IgD-negative memory B cell (primary cell): ENCODE measurements around the gene TDRD9. TPM values are rescaled to one million over a fixed set of nuclear protein-coding genes. Genes with fewer than 3 reads are reported as not detected.

Experiments used
- H3K27ac Mint-ChIP-seq, 3 donors: one replicate each; pipeline ENCODE4 v1.8.0; 2020 to 2022; ENCODE audit warnings: mild to moderate bottlenecking in 3 of 3, mixed read lengths in 3 of 3, moderate library complexity in 1 of 3
- H3K27me3 Mint-ChIP-seq: one replicate; pipeline ENCODE4 v1.8.0; 2021; ENCODE audit warnings: mixed read lengths
- H3K36me3 Mint-ChIP-seq: one replicate; pipeline ENCODE4 v1.8.0; 2020; ENCODE audit warnings: mild to moderate bottlenecking, mixed read lengths
- H3K4me1 Mint-ChIP-seq, 3 donors: one replicate each; pipeline ENCODE4 v1.8.0; 2020 to 2022; ENCODE audit warnings: mixed read lengths in 3 of 3, mild to moderate bottlenecking in 1 of 3
- H3K4me3 Mint-ChIP-seq, 4 donors: one replicate each; pipeline ENCODE4 v1.8.0; 2020 to 2022; ENCODE audit warnings: mild to moderate bottlenecking in 4 of 4, mixed read lengths in 4 of 4, moderate library complexity in 3 of 4
- H3K9me3 Mint-ChIP-seq, 3 donors: one replicate each; pipeline ENCODE4 v1.8.0; 2020 to 2021; ENCODE audit warnings: mixed read lengths in 3 of 3, mild to moderate bottlenecking in 1 of 3
- polyA plus RNA-seq: library from polyadenylated mRNA; unstranded; fragments of 300-500 nt; fragmentation: Illumina TruSeq; gene quantifications from one replicate; pipeline ENCODE4 v1.2.3, GENCODE V29; 2021

The TDRD9 gene
- polyA plus RNA-seq, 1 donor from 2014 or later, result 2.0 TPM

- no peak overlapping the region for H3K27ac Mint-ChIP-seq
- H3K9me3 Mint-ChIP-seq, result no peaks in the 10 kb centered on the region
- H3K27me3 Mint-ChIP-seq, result peaks cover 15% of the 10 kb centered on the region
- no peaks in the 10 kb centered on the region for H3K36me3 Mint-ChIP-seq
- no peaks in the 10 kb centered on the region for H3K4me1 Mint-ChIP-seq
- no peak overlapping the region for H3K4me3 Mint-ChIP-seq
These were observed 108.0 kb downstream of the TDRD9 start for GRCh38 chr14:104036212-104036611.

GRCh38 chr14:104037074-104037473, 108.8 kb downstream of the TDRD9 start:
- Mint-ChIP-seq H3K36me3 (no peaks in the 10 kb centered on the region), H3K9me3 (no peaks in the 10 kb centered on the region), H3K4me1 (no peaks in the 10 kb centered on the region), H3K4me3 (no peak overlapping the region), H3K27me3 (peaks cover 18% of the 10 kb centered on the region), H3K27ac (no peak overlapping the region)

- Mint-ChIP-seq H3K9me3 (no peaks in the 10 kb centered on the region), H3K27ac (no peak overlapping the region), H3K4me3 (no peak overlapping the region), H3K36me3 (no peaks in the 10 kb centered on the region), H3K27me3 (peaks cover 12% of the 10 kb centered on the region), H3K4me1 (no peaks in the 10 kb centered on the region)
These were observed 109.6 kb downstream of the TDRD9 start for GRCh38 chr14:104037903-104038302.

GRCh38 chr14:104039214-104039613, 111.0 kb downstream of the TDRD9 start:
- H3K27ac Mint-ChIP-seq, result no peak overlapping the region
- no peaks in the 10 kb centered on the region for H3K36me3 Mint-ChIP-seq
- H3K4me3 Mint-ChIP-seq, result no peak overlapping the region
- H3K9me3 Mint-ChIP-seq, result no peaks in the 10 kb centered on the region
- H3K4me1 Mint-ChIP-seq, result no peaks in the 10 kb centered on the region
- H3K27me3 Mint-ChIP-seq, result peaks cover 5% of the 10 kb centered on the region

- Mint-ChIP-seq H3K27ac (no peak overlapping the region), H3K27me3 (peaks cover 5% of the 10 kb centered on the region), H3K4me3 (no peak overlapping the region), H3K36me3 (no peaks in the 10 kb centered on the region), H3K4me1 (no peaks in the 10 kb centered on the region), H3K9me3 (no peaks in the 10 kb centered on the region)
These were observed 112.3 kb downstream of the TDRD9 start for GRCh38 chr14:104040539-104040938.

GRCh38 chr14:104041430-104042104, 113.3 kb downstream of the TDRD9 start:
- peaks cover 7% of the 10 kb centered on the region for H3K27me3 Mint-ChIP-seq
- H3K36me3 Mint-ChIP-seq, result no peaks in the 10 kb centered on the region
- H3K9me3 Mint-ChIP-seq, result no peaks in the 10 kb centered on the region
- H3K4me3 Mint-ChIP-seq, result no peak overlapping the region
- H3K4me1 Mint-ChIP-seq, result no peaks in the 10 kb centered on the region
- no peak overlapping the region for H3K27ac Mint-ChIP-seq

- H3K36me3 Mint-ChIP-seq, result no peaks in the 10 kb centered on the region
- H3K4me1 Mint-ChIP-seq, result no peaks in the 10 kb centered on the region
- no peak overlapping the region for H3K27ac Mint-ChIP-seq
- H3K9me3 Mint-ChIP-seq, result peaks cover 0 to 4% (median 4%) of the 10 kb centered on the region in 3 donors
- H3K4me3 Mint-ChIP-seq, result no peak overlapping the region
- H3K27me3 Mint-ChIP-seq, result peaks cover 6% of the 10 kb centered on the region
These were observed 115.8 kb downstream of the TDRD9 start for GRCh38 chr14:104044016-104044415.

GRCh38 chr14:104047761-104048160, 119.5 kb downstream of the TDRD9 start:
- H3K27me3 Mint-ChIP-seq, result peaks cover 9% of the 10 kb centered on the region
- peaks cover 0 to 4% (median 4%) of the 10 kb centered on the region in 3 donors for H3K9me3 Mint-ChIP-seq
- H3K4me3 Mint-ChIP-seq, result no peak overlapping the region
- no peaks in the 10 kb centered on the region for H3K4me1 Mint-ChIP-seq
- no peak overlapping the region for H3K27ac Mint-ChIP-seq
- H3K36me3 Mint-ChIP-seq, result no peaks in the 10 kb centered on the region

GRCh38 chr14:104048758-104049507, 120.7 kb downstream of the TDRD9 start:
- H3K36me3 Mint-ChIP-seq, result no peaks in the 10 kb centered on the region
- no peak overlapping the region for H3K27ac Mint-ChIP-seq
- peaks cover 0 to 4% (median 4%) of the 10 kb centered on the region in 3 donors for H3K9me3 Mint-ChIP-seq
- peaks cover 9% of the 10 kb centered on the region for H3K27me3 Mint-ChIP-seq
- no peaks in the 10 kb centered on the region for H3K4me1 Mint-ChIP-seq
- no peak overlapping the region for H3K4me3 Mint-ChIP-seq

- H3K9me3 Mint-ChIP-seq, result peaks cover 0 to 4% (median 4%) of the 10 kb centered on the region in 3 donors
- no peaks in the 10 kb centered on the region for H3K4me1 Mint-ChIP-seq
- no peak overlapping the region for H3K4me3 Mint-ChIP-seq
- no peak overlapping the region for H3K27ac Mint-ChIP-seq
- peaks cover 11% of the 10 kb centered on the region for H3K27me3 Mint-ChIP-seq
- no peaks in the 10 kb centered on the region for H3K36me3 Mint-ChIP-seq
These were observed 121.5 kb downstream of the TDRD9 start for GRCh38 chr14:104049576-104050240.

GRCh38 chr14:104051092-104051813, 123.0 kb downstream of the TDRD9 start:
- H3K36me3 Mint-ChIP-seq, result no peaks in the 10 kb centered on the region
- no peak overlapping the region for H3K27ac Mint-ChIP-seq
- no peak overlapping the region for H3K4me3 Mint-ChIP-seq
- no peaks in the 10 kb centered on the region for H3K4me1 Mint-ChIP-seq
- H3K9me3 Mint-ChIP-seq, result peaks cover 0 to 4% (median 4%) of the 10 kb centered on the region in 3 donors
- H3K27me3 Mint-ChIP-seq, result peaks cover 16% of the 10 kb centered on the region

GRCh38 chr14:104054222-104054905, 126.1 kb downstream of the TDRD9 start:
- no peaks in the 10 kb centered on the region for H3K9me3 Mint-ChIP-seq
- peaks cover 18% of the 10 kb centered on the region for H3K27me3 Mint-ChIP-seq
- H3K4me1 Mint-ChIP-seq, result no peaks in the 10 kb centered on the region
- H3K4me3 Mint-ChIP-seq, result no peak overlapping the region
- no peak overlapping the region for H3K27ac Mint-ChIP-seq
- no peaks in the 10 kb centered on the region for H3K36me3 Mint-ChIP-seq

- Mint-ChIP-seq H3K27ac (no peak overlapping the region), H3K9me3 (peaks cover 4 to 8% (median 5%) of the 10 kb centered on the region in 3 donors), H3K4me3 (no peak overlapping the region), H3K36me3 (no peaks in the 10 kb centered on the region), H3K4me1 (no peaks in the 10 kb centered on the region), H3K27me3 (peaks cover 10% of the 10 kb centered on the region)
These were observed 134.0 kb downstream of the TDRD9 start for GRCh38 chr14:104062281-104062680.

- Mint-ChIP-seq H3K36me3 (no peaks in the 10 kb centered on the region), H3K9me3 (peaks cover 6 to 11% (median 9%) of the 10 kb centered on the region in 3 donors), H3K27me3 (peaks cover 11% of the 10 kb centered on the region), H3K4me3 (no peak overlapping the region), H3K4me1 (no peaks in the 10 kb centered on the region), H3K27ac (no peak overlapping the region)
These were observed 135.7 kb downstream of the TDRD9 start for GRCh38 chr14:104064003-104064402.
